Fibroblast of lung (primary cell): ENCODE measurements around the gene DNAJB1. TPM values are rescaled to one million over a fixed set of nuclear protein-coding genes. Genes with fewer than 3 reads are reported as not detected.

Experiments used
- DNase-seq, 2 donors: peaks; one replicate each; pipeline versions ENCODE4 v3.0.0 to v3.0.0-alpha.2; 2010; ENCODE audit warnings: low read depth in 2 of 2
- H2AFZ ChIP-seq: 2 replicates; pipeline ENCODE4 v1.5.1; 2012; ENCODE audit warnings: low read length, control low read depth, inconsistent platforms
- H3K27ac ChIP-seq: 2 replicates; pipeline ENCODE4 v1.5.1; 2011; ENCODE audit warnings: low read length, control low read depth; ENCODE audit not compliant: insufficient read depth
- H3K27me3 ChIP-seq: 2 replicates; pipeline ENCODE4 v1.5.1; 2011; ENCODE audit warnings: mild to moderate bottlenecking, low read length; ENCODE audit not compliant: control insufficient read depth, insufficient read depth
- H3K36me3 ChIP-seq: 2 replicates; pipeline ENCODE4 v1.5.1; 2011; ENCODE audit warnings: low read length; ENCODE audit not compliant: control insufficient read depth, insufficient read depth
- H3K4me1 ChIP-seq: 2 replicates; pipeline ENCODE4 v1.5.1; 2011; ENCODE audit warnings: low read length; ENCODE audit not compliant: control insufficient read depth, insufficient read depth; ENCODE audit errors: extremely low read depth
- H3K4me2 ChIP-seq: 2 replicates; pipeline ENCODE4 v1.5.1; 2011; ENCODE audit warnings: low read length, control low read depth; ENCODE audit not compliant: insufficient read depth; ENCODE audit errors: extremely low read depth
- H3K4me3 ChIP-seq, 4 experiments: fragments of 200-600 bp in 1 of 4; sonication (generic) in 1 of 4; replicated peaks in 1 of 4; 2 replicates each; pipeline ENCODE4 v1.5.1; 2011 to 2016; ENCODE audit warnings: low read length in 4 of 4, low read depth in 3 of 4, mild to moderate bottlenecking in 3 of 4, control low read depth in 2 of 4, inconsistent platforms in 1 of 4, mixed read lengths in 1 of 4; ENCODE audit not compliant: insufficient read depth in 1 of 4; ENCODE audit errors: control extremely low read depth in 1 of 4
- H3K79me2 ChIP-seq: 2 replicates; pipeline ENCODE4 v1.5.1; 2012; ENCODE audit warnings: mild to moderate bottlenecking, low read length, inconsistent platforms; ENCODE audit not compliant: control insufficient read depth, insufficient read depth
- H3K9ac ChIP-seq: 2 replicates; pipeline ENCODE4 v1.5.1; 2011; ENCODE audit warnings: mild to moderate bottlenecking, low read length, control low read depth; ENCODE audit not compliant: insufficient read depth
- H3K9me3 ChIP-seq: 2 replicates; pipeline ENCODE4 v1.5.1; 2012; ENCODE audit warnings: low read depth, low read length; ENCODE audit not compliant: control insufficient read depth, insufficient read depth
- H4K20me1 ChIP-seq: 2 replicates; pipeline ENCODE4 v1.5.1; 2011; ENCODE audit warnings: low read length; ENCODE audit not compliant: control insufficient read depth, insufficient read depth; ENCODE audit errors: extremely low read depth
- CTCF ChIP-seq, 2 donors: IDR thresholded peaks in 1 of 2; conservative IDR thresholded peaks in 1 of 2; 1 replicate in 1 of 2; 2 replicates in 1 of 2; pipeline ENCODE4 v1.5.1; 2011 to 2012; ENCODE audit warnings: low read length in 2 of 2, control low read depth in 1 of 2, inconsistent platforms in 1 of 2, low read depth in 1 of 2, mild to moderate bottlenecking in 1 of 2
- EZH2 ChIP-seq: IDR thresholded peaks from 2 replicates; pipeline ENCODE4 v1.5.1; 2012; ENCODE audit warnings: low read length, control low read depth, mild to moderate bottlenecking; ENCODE audit errors: missing control alignments
- polyA plus RNA-seq, 2 donors: library from polyadenylated mRNA; depleted of rRNA in 1 of 2; stranded (reverse) in 1 of 2; unstranded in 1 of 2; fragments of >200 nt; gene quantifications; 2 replicates each; pipeline ENCODE4 v1.2.1, GENCODE V29; 2011 to 2012; ENCODE audit warnings: missing spikeins in 1 of 2
- total RNA-seq: library from RNA; depleted of rRNA; stranded (reverse); fragments of >200 nt; gene quantifications from 2 replicates; pipeline ENCODE4 v1.2.1, GENCODE V29; 2014

The DNAJB1 gene
- total and polyA plus RNA-seq, 2 donors (not counting 1 experiment from before 2014, with no cell fraction given): 87.3 to 87.7 TPM

- Histone ChIP-seq H3K9me3 (no peaks in the 10 kb centered on the region), H2AFZ (no peak overlapping the region), H4K20me1 (no peaks in the 10 kb centered on the region), H3K79me2 (peaks cover 21% of the 10 kb centered on the region), H3K4me1 (peaks cover 30% of the 10 kb centered on the region), H3K4me2 (no peak overlapping the region), H3K4me3 (no peak overlapping the region), H3K27ac (peak overlapping the region; percentile 70), H3K27me3 (no peaks in the 10 kb centered on the region), H3K9ac (no peak overlapping the region), H3K36me3 (peaks cover 20% of the 10 kb centered on the region)
- no peak for DNase-seq
- no peak for TF ChIP-seq CTCF (conservative IDR thresholded peaks at IDR 0.05 in 1 of 2, IDR thresholded peaks at IDR 0.05 in 1 of 2; ENCODE audit: low read depth in 1 of 2, low read length in 2 of 2)
- no peak for TF ChIP-seq EZH2
These were observed 7.0 kb downstream of the DNAJB1 start for GRCh38 chr19:14511229-14511593.

- Histone ChIP-seq H3K4me3 (peak overlapping the region in 2 of 4 experiments; percentile 8 to 38), H3K36me3 (peaks cover 13% of the 10 kb centered on the region), H3K79me2 (peaks cover 15% of the 10 kb centered on the region), H3K4me1 (peaks cover 34% of the 10 kb centered on the region), H3K27ac (peak overlapping the region; percentile 73), H3K4me2 (peak overlapping the region; percentile 21), H2AFZ (no peak overlapping the region), H3K27me3 (no peaks in the 10 kb centered on the region), H3K9me3 (no peaks in the 10 kb centered on the region), H4K20me1 (no peaks in the 10 kb centered on the region), H3K9ac (no peak overlapping the region)
- peak; percentile 71 to 90 for DNase-seq
- no peak for TF ChIP-seq CTCF (conservative IDR thresholded peaks at IDR 0.05 in 1 of 2, IDR thresholded peaks at IDR 0.05 in 1 of 2; ENCODE audit: low read depth in 1 of 2, low read length in 2 of 2)
- TF ChIP-seq EZH2: no peak
These were observed 7.6 kb downstream of the DNAJB1 start for GRCh38 chr19:14510311-14511228.

- H3K36me3 ChIP-seq: no peaks in the 10 kb centered on the region
- no peak overlapping the region for H3K4me3 ChIP-seq
- H3K4me2 ChIP-seq: peak overlapping the region; percentile 40
- no peaks in the 10 kb centered on the region for H3K79me2 ChIP-seq
- peak overlapping the region; percentile 39 for H3K9ac ChIP-seq
- no peaks in the 10 kb centered on the region for H4K20me1 ChIP-seq
- no peaks in the 10 kb centered on the region for H3K9me3 ChIP-seq
- TF ChIP-seq CTCF (conservative IDR thresholded peaks at IDR 0.05 in 1 of 2, IDR thresholded peaks at IDR 0.05 in 1 of 2; ENCODE audit: low read depth in 1 of 2, low read length in 2 of 2) (no peak), EZH2 (no peak)
- H2AFZ ChIP-seq: no peak overlapping the region
- no peaks in the 10 kb centered on the region for H3K27me3 ChIP-seq
- peaks cover 25% of the 10 kb centered on the region for H3K4me1 ChIP-seq
- H3K27ac ChIP-seq: peak overlapping the region; percentile 91
- DNase-seq: peak; percentile 41 to 74
These were observed 10.3 kb downstream of the DNAJB1 start for GRCh38 chr19:14507704-14508542.
